Activated CD4-positive, alpha-beta memory T cell treated with anti-CD3 and anti-CD28 coated beads, Interleukin-2, amount 10 ng/mL, durations not matched to agents 7 days and 5 days (primary cell): ENCODE data around the gene NAA38. TPM values are rescaled to one million over a fixed set of nuclear protein-coding genes. Genes with fewer than 3 reads are reported as not detected.
A peak's percentile ranks its signal among the peaks of the same experiment; 100 is the strongest.

Source experiments
- CTCF ChIA-PET: fragments of 350-600 bp; sonication (Branson Sonifier 250); formaldehyde crosslinking; loops from one replicate; lab custom pipeline; 2021; ENCODE audit warnings: antibody characterized with exemption, inconsistent platforms; lab: Charles Lee
- POLR2A ChIA-PET: fragments of 350-600 bp; sonication (Branson Sonifier 250); formaldehyde crosslinking; loops from one replicate; lab custom pipeline; 2021; ENCODE audit warnings: antibody characterized with exemption; lab: Charles Lee
- DNase-seq: peaks from one replicate; pipeline ENCODE4 v3.0.0-alpha.2; 2020
- H3K27ac Mint-ChIP-seq: one replicate; pipeline ENCODE4 v1.8.0; 2021; ENCODE audit warnings: mild to moderate bottlenecking, mixed read lengths
- H3K27me3 Mint-ChIP-seq: one replicate; pipeline ENCODE4 v1.8.0; 2021; ENCODE audit warnings: mixed read lengths
- H3K36me3 Mint-ChIP-seq: one replicate; pipeline ENCODE4 v1.8.0; 2021; ENCODE audit warnings: low read depth, mixed read lengths
- H3K4me1 Mint-ChIP-seq: one replicate; pipeline ENCODE4 v1.8.0; 2021; ENCODE audit warnings: mixed read lengths
- H3K4me3 Mint-ChIP-seq: one replicate; pipeline ENCODE4 v1.8.0; 2021; ENCODE audit warnings: mild to moderate bottlenecking, mixed read lengths
- H3K9me3 Mint-ChIP-seq: one replicate; pipeline ENCODE4 v1.8.0; 2021; ENCODE audit warnings: mixed read lengths
- total RNA-seq, 2 experiments: library from RNA; stranded (reverse); gene quantifications; one replicate each; pipeline ENCODE4 v1.2.3, GENCODE V29; 2021

The NAA38 gene
- total RNA-seq, 2 experiments from 2014 or later: 69.8 to 76.9 TPM

- ChIA-PET CTCF (no interaction called here), POLR2A (interaction anchor here (1.4 to 1.7 kb wide), 2 partner anchors 44 kb away, joined by 5 to 10 read pairs; partner anchors contain the start of genes CNTROB and TRAPPC1)
- Mint-ChIP-seq H3K36me3 (peaks cover 25% of the 10 kb centered on the region), H3K4me1 (peaks cover 3% of the 10 kb centered on the region), H3K27me3 (no peaks in the 10 kb centered on the region), H3K9me3 (no peaks in the 10 kb centered on the region), H3K4me3 (no peak overlapping the region), H3K27ac (no peak overlapping the region)
- DNase-seq: no peak
These were observed 29.7 kb upstream of the NAA38 start for GRCh38 chr17:7887038-7887481.

GRCh38 chr17:7886227-7887037 is 29.1 kb upstream of the NAA38 start:
- POLR2A ChIA-PET: interaction anchor here (0.8 to 1.9 kb wide), 12 partner anchors 9 to 362 kb away, joined by 3 to 12 read pairs (median 4); partner anchors contain the start of genes CNTROB, CTC1, CYB5D1 and NAA38
- DNase-seq: peak; percentile 58
- H3K9me3 Mint-ChIP-seq: no peaks in the 10 kb centered on the region
- CTCF ChIA-PET: interaction anchor here (1.5 kb wide), 1 partner anchor 29 kb away, joined by 8 read pairs; the partner anchor contains the start of gene NAA38
- H3K27me3 Mint-ChIP-seq: no peaks in the 10 kb centered on the region
- H3K4me3 Mint-ChIP-seq: no peak overlapping the region
- H3K27ac Mint-ChIP-seq: no peak overlapping the region
- H3K4me1 Mint-ChIP-seq: peaks cover 3% of the 10 kb centered on the region
- H3K36me3 Mint-ChIP-seq: peaks cover 20% of the 10 kb centered on the region

GRCh38 chr17:7885367-7886226 is 28.2 kb upstream of the NAA38 start:
- H3K36me3 Mint-ChIP-seq: peaks cover 12% of the 10 kb centered on the region
- H3K4me3 Mint-ChIP-seq: no peak overlapping the region
- ChIA-PET CTCF (interaction anchor here (1.5 kb wide), 1 partner anchor 28 kb away, joined by 8 read pairs; the partner anchor contains the start of gene NAA38), POLR2A (interaction anchor here (0.6 to 1.9 kb wide), 13 partner anchors 8 to 362 kb away, joined by 3 to 12 read pairs (median 4); partner anchors contain the start of genes CNTROB, CTC1, CYB5D1 and NAA38)
- H3K27ac Mint-ChIP-seq: peak overlapping the region; percentile 55
- peak; percentile 53 for DNase-seq
- peaks cover 3% of the 10 kb centered on the region for H3K4me1 Mint-ChIP-seq
- no peaks in the 10 kb centered on the region for H3K27me3 Mint-ChIP-seq
- H3K9me3 Mint-ChIP-seq: no peaks in the 10 kb centered on the region

GRCh38 chr17:7884581-7885366 is 27.4 kb upstream of the NAA38 start:
- no peaks in the 10 kb centered on the region for H3K27me3 Mint-ChIP-seq
- peaks cover 3% of the 10 kb centered on the region for H3K4me1 Mint-ChIP-seq
- peaks cover 6% of the 10 kb centered on the region for H3K36me3 Mint-ChIP-seq
- DNase-seq: peak; percentile 36
- H3K4me3 Mint-ChIP-seq: peak overlapping the region; percentile 72
- POLR2A ChIA-PET: interaction anchor here (0.6 to 1.9 kb wide), 4 partner anchors 16 to 324 kb away, joined by 3 to 12 read pairs (median 6); partner anchors contain the start of genes CYB5D1 and NAA38
- peak overlapping the region; percentile 69 for H3K27ac Mint-ChIP-seq
- H3K9me3 Mint-ChIP-seq: no peaks in the 10 kb centered on the region
- CTCF ChIA-PET: no interaction called here

GRCh38 chr17:7883781-7884386 is 26.5 kb upstream of the NAA38 start:
- H3K9me3 Mint-ChIP-seq: no peaks in the 10 kb centered on the region
- H3K4me3 Mint-ChIP-seq: peak overlapping the region; percentile 72
- peaks cover 3% of the 10 kb centered on the region for H3K4me1 Mint-ChIP-seq
- peak overlapping the region; percentile 67 for H3K27ac Mint-ChIP-seq
- no peaks in the 10 kb centered on the region for H3K27me3 Mint-ChIP-seq
- H3K36me3 Mint-ChIP-seq: no peaks in the 10 kb centered on the region
- DNase-seq: peak; percentile 24
- ChIA-PET CTCF (no interaction called here), POLR2A (interaction anchor here (1.1 to 1.6 kb wide), 5 partner anchors 13 to 289 kb away, joined by 3 to 4 read pairs (median 4); partner anchors contain the start of gene NAA38)

- no peaks in the 10 kb centered on the region for H3K27me3 Mint-ChIP-seq
- H3K9me3 Mint-ChIP-seq: no peaks in the 10 kb centered on the region
- ChIA-PET POLR2A (interaction anchor here (1.0 to 1.6 kb wide), 4 partner anchors 12 to 291 kb away, joined by 3 to 4 read pairs (median 3); partner anchors contain the start of gene NAA38), CTCF (interaction anchor here (0.6 to 1.2 kb wide), 3 partner anchors 20 to 275 kb away, joined by 3 to 5 read pairs (median 4); no protein-coding TSS in a partner anchor)
- H3K36me3 Mint-ChIP-seq: no peaks in the 10 kb centered on the region
- H3K4me3 Mint-ChIP-seq: no peak overlapping the region
- no peak overlapping the region for H3K27ac Mint-ChIP-seq
- DNase-seq: no peak
- peaks cover 3% of the 10 kb centered on the region for H3K4me1 Mint-ChIP-seq
These were observed 25.3 kb upstream of the NAA38 start for GRCh38 chr17:7882629-7883028.

- H3K27ac Mint-ChIP-seq: no peak overlapping the region
- no peak for DNase-seq
- H3K36me3 Mint-ChIP-seq: no peaks in the 10 kb centered on the region
- no peaks in the 10 kb centered on the region for H3K9me3 Mint-ChIP-seq
- no peaks in the 10 kb centered on the region for H3K27me3 Mint-ChIP-seq
- CTCF ChIA-PET: interaction anchor here (1.2 kb wide), 1 partner anchor 23 kb away, joined by 5 read pairs; no protein-coding TSS in a partner anchor
- peaks cover 3% of the 10 kb centered on the region for H3K4me1 Mint-ChIP-seq
- H3K4me3 Mint-ChIP-seq: no peak overlapping the region
- POLR2A ChIA-PET: interaction anchor here (1.0 to 1.6 kb wide), 2 partner anchors 53 to 291 kb away, joined by 3 to 4 read pairs; no protein-coding TSS in a partner anchor
These were observed 24.7 kb upstream of the NAA38 start for GRCh38 chr17:7882068-7882467.

GRCh38 chr17:7881276-7882054 is 24.1 kb upstream of the NAA38 start:
- Mint-ChIP-seq H3K9me3 (no peaks in the 10 kb centered on the region), H3K27me3 (no peaks in the 10 kb centered on the region), H3K4me3 (no peak overlapping the region), H3K4me1 (peaks cover 3% of the 10 kb centered on the region), H3K36me3 (peaks cover under 1% of the 10 kb centered on the region), H3K27ac (no peak overlapping the region)
- DNase-seq: no peak
- ChIA-PET POLR2A (no interaction called here), CTCF (no interaction called here)

- ChIA-PET POLR2A (no interaction called here), CTCF (interaction anchor here (0.5 to 1.0 kb wide), 2 partner anchors 18 to 341 kb away, joined by 3 to 6 read pairs; no protein-coding TSS in a partner anchor)
- no peak for DNase-seq
- Mint-ChIP-seq H3K27ac (no peak overlapping the region), H3K36me3 (peaks cover 5% of the 10 kb centered on the region), H3K9me3 (no peaks in the 10 kb centered on the region), H3K27me3 (no peaks in the 10 kb centered on the region), H3K4me3 (no peak overlapping the region), H3K4me1 (peaks cover 3% of the 10 kb centered on the region)
These were observed 22.9 kb upstream of the NAA38 start for GRCh38 chr17:7880076-7880868.

GRCh38 chr17:7878234-7878633 is 20.9 kb upstream of the NAA38 start:
- Mint-ChIP-seq H3K27me3 (no peaks in the 10 kb centered on the region), H3K36me3 (peaks cover 8% of the 10 kb centered on the region), H3K4me1 (no peaks in the 10 kb centered on the region), H3K4me3 (no peak overlapping the region), H3K9me3 (no peaks in the 10 kb centered on the region), H3K27ac (no peak overlapping the region)
- ChIA-PET POLR2A (interaction anchor here (0.6 kb wide), 1 partner anchor 191 kb away, joined by 3 read pairs; no protein-coding TSS in a partner anchor), CTCF (interaction anchor here (1.0 kb wide), 1 partner anchor 9 kb away, joined by 3 read pairs; no protein-coding TSS in a partner anchor)
- no peak for DNase-seq
